Suppressor macrophage treated with lipopolysaccharide for 1 hour (primary cell): ENCODE data around the gene INTS7.

Experiments used
- DNase-seq, 3 donors: peaks; one replicate each; pipeline ENCODE4 v3.0.0-alpha.2; 2020 to 2022

Gene INTS7

DNA sequence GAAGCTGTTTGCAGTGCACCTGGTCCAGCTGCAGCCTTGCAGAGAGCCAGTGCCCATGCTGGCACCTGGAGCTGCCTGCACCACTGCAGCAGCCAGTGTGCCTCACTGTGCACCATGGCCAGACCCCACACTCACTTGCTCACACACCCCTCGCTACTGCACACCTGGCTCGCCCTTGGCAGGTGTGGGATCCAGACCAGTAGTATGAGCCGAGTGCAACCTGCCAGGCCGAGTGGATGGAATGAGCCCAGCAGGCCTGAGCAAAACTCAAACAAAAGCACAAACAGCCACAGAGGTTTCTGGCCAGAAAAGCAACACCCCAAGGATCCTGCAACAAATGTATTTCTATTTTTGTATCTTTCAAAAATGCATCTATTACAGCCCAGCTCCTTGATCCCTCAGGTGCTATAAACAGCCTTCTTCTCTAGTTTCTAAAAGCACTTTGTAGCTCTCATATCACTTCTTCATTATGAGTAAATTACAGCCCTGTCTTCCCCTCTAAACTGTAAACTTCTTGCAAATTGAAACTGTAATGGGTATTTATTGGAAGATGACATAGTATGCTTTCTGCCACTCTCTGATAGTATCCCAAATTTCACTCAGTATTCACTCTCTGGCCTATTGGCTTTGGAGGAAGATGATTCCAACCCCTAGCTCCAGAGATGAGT, 132.6 kb downstream of the INTS7 start:
- DNase-seq = no peak

DNA sequence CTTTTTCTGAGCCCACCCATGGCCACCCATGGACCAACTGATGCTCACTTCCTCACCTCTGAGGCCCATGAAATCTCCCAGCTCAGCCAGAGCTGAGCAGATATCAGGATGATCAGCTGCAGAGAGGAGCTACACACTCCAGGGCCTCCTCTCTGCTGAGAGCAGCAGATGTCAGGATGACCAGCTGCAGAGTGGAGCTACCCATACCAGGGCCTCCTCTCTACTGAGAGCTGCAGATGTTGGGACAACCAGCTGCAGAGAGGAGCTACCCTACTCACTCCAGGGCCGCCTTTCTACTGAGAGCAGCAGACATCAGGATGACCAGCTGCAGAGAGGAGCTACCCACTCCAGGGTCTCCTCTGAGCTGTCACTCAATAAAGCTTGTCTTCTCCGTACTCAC, 133.4 kb downstream of the INTS7 start:
- DNase-seq = no peak

DNA sequence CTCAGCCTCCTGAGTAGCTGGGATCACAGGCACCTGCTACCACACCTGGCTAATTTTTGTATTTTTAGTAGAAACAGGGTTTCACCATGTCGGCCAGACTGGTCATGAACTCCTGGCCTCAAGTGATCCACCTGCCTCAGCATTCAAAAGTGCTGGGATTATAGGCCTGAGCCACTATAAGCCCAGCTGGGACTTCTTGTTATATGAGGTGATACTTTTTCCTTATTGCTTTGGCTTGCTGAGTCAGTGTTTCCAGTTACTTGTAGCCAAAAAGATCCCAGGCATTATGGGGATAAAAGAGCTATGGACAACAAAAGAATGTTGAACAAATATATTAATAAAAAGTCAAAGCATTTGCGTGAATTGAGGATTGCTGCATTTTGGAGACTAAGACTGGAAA, 134.9 kb downstream of the INTS7 start:
- DNase-seq = no peak

DNA sequence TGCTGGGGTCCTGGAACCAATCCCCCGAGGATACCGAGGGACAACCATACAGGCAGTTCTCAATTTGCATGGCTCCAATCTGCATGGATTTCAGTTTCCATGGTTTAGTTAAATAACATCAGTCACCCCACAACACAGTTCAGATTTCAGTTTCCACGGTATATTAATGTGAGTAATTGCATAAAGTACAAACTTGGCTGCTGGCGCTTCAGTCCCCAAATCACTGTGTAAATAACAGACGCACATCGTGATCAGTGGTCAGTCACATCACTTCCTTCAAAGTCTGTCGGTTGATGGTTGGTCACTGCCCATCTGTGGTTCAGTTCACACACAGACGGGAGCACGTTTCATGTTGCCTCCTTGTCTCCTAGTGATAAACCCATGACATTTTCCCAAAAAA, 138.4 kb downstream of the INTS7 start:
- DNase-seq = no peak

DNA sequence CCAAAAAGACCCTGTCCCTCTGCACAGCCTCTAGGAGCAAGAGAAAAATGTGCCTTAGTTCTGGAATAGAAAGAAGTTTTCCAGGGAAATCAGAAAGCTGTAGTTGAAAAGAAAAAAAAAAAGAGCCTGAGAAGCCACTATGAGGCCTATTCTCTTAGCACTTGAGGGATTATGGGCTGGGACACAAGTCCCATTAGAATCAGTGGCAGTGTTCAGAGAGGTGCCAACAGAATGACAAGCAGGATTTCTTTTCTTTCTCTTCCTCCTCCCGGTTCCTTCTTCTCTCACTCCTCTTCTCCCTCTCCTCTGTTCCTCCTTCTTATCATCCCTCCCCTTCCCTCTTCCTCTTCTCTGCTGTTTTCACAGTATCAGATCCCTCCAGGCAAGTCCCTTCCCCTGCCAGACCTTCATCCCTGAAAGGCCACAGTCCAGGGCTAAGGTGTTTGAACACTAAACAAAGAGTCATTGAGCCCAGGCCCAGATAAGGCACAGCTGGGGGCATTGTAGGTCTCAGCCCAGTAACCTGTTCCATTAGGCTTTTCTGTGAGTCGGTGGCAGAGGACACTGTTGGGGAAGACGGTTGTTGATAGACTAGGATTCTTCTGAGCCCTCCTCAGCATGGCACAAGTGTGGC, 140.1 kb downstream of the INTS7 start:
- DNase-seq = no peak

DNA sequence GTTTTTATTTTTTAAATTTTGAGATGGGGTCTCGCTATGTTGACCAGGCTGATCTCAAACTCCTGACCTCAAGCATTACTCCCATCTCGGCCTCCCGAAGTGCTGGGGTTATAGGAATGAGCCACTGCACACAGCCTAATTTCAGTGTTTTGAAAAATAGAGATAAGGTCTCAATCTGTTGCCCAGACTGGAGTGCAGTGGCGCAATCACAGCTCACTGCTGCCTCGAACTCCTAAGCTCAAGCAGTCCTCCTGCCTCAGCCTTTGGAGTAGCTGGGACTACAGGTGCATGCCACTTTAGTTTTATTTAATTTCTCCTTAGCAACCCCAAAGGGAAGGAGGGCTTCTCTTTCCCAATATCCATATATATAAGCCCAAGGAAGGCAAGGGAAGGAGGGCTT, 141.0 kb downstream of the INTS7 start:
- DNase-seq = no peak

DNA sequence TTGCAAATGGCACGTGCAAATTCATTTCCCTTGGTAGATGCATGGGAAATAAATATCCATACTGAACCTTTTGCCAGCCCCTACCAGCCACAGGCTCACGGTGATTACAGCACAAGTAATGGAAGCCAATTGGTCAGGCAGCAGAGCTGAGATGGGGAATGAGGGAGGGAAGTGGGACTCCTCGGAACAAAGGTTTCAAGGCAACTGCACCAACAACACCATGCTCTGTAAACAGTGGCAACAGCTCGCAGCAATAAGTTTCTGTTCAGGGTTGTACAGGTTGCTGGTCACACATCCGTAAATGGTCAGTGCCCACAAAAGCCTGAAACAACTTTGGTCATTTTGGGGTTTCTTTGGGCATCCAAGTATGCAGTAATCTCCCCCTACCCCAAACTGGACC, 142.1 kb downstream of the INTS7 start:
- DNase-seq = no peak

DNA sequence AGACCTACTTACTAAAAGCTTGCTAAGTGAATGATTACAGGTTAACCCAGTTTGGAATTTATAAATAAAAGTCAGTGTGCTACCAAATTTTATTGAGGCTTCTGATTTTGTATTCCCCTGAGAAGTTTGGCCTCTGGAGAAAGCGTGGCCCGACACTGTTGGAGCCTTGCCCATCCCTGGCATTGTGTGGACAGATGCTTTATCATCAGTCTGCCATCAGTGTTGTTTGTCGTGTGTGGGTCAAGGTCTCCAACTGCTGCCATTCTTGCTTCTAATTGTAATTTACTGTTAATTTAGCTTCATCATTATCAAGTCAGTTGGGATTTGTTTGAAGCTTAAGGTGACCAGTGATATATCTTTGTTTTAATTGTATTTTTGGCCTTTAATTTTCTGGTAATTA, 142.8 kb downstream of the INTS7 start:
- DNase-seq = no peak

DNA sequence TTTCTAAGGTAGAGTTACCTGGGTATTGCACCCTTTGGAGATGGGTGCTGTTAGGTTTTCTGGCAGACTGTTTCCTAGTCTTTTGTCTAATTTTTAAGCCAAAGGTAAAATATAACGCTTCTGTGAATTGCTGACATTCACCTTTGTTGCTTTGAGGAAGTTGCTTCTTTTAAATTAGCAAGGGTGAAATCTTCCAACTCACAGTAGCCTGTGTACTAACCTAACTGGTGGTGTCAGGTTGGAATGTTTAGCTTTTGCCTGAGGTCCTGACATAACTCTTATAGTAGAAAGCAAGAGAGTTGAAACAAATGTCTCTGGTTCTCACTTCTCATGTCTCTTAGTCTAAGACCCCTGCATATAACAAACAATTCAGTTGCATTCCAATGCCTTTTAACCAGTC, 143.6 kb downstream of the INTS7 start:
- DNase-seq = no peak
